ENCODE results near the gene MALAT1. TPM values are rescaled to one million over a fixed set of nuclear protein-coding genes. Genes with fewer than 3 reads are reported as not detected.

The MALAT1 gene
- total RNA-seq, 4 donors from 2014 or later = 1,739 to 13,677 (median 9,435) TPM

- Histone ChIP-seq H3K36me3 (peaks cover 0 to 11% (median 11%) of the 10 kb centered on the region in 3 donors), H3K27me3 (no peaks in the 10 kb centered on the region), H3K4me3 (peak overlapping the region in 3 of 4 donors; percentile 32 to 81 (median 71)), H3K4me1 (peaks cover 50 to 57% (median 54%) of the 10 kb centered on the region in 3 donors), H3K9me3 (no peaks in the 10 kb centered on the region), H3K27ac (peak overlapping the region; percentile 95 to 100 (median 98))
- DNase-seq = no peak
- intact Hi-C loops (cut with DNase I) = loop anchor here (2.0 kb wide), 1 partner anchor 18 kb away; no protein-coding TSS in a partner anchor
- peak in 1 of 4 donors; percentile 16 for TF ChIP-seq POLR2A (IDR thresholded peaks at IDR 0.05)
- TF ChIP-seq, protein P1, sequence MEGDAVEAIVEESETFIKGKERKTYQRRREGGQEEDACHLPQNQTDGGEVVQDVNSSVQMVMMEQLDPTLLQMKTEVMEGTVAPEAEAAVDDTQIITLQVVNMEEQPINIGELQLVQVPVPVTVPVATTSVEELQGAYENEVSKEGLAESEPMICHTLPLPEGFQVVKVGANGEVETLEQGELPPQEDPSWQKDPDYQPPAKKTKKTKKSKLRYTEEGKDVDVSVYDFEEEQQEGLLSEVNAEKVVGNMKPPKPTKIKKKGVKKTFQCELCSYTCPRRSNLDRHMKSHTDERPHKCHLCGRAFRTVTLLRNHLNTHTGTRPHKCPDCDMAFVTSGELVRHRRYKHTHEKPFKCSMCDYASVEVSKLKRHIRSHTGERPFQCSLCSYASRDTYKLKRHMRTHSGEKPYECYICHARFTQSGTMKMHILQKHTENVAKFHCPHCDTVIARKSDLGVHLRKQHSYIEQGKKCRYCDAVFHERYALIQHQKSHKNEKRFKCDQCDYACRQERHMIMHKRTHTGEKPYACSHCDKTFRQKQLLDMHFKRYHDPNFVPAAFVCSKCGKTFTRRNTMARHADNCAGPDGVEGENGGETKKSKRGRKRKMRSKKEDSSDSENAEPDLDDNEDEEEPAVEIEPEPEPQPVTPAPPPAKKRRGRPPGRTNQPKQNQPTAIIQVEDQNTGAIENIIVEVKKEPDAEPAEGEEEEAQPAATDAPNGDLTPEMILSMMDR (IDR thresholded peaks at IDR 0.05) = no peak
- WGBS, 2 donors = 15 to 16% methylated on average over 15 of the region's 15 CpGs
Observed at GRCh38 chr11:65496304-65497140, 2.3 kb upstream of the MALAT1 start.

- 0% methylated on average over 18 to 44 of the region's 61 CpGs for WGBS, 2 donors
- Histone ChIP-seq H3K9me3 (no peaks in the 10 kb centered on the region), H3K36me3 (peaks cover 0 to 20% (median 12%) of the 10 kb centered on the region in 3 donors), H3K4me1 (peaks cover 41 to 48% (median 45%) of the 10 kb centered on the region in 3 donors), H3K27ac (peak overlapping the region; percentile 95 to 100 (median 98)), H3K27me3 (no peaks in the 10 kb centered on the region), H3K4me3 (peak overlapping the region; percentile 47 to 96 (median 76))
- TF ChIP-seq, protein P1 (IDR thresholded peaks at IDR 0.05) = peak in 2 of 6 experiments; percentile 18 to 34
- TF ChIP-seq POLR2A (IDR thresholded peaks at IDR 0.05) = peak in 3 of 4 donors; percentile 63 to 91 (median 89)
- intact Hi-C loops (cut with DNase I) = loop anchor here (2.0 kb wide), 2 partner anchors 19 to 75 kb away; partner anchors contain the start of gene NEAT1
- peak; percentile 92 for DNase-seq
Observed at GRCh38 chr11:65497141-65498041, 1.5 kb upstream of the MALAT1 start.

DNA sequence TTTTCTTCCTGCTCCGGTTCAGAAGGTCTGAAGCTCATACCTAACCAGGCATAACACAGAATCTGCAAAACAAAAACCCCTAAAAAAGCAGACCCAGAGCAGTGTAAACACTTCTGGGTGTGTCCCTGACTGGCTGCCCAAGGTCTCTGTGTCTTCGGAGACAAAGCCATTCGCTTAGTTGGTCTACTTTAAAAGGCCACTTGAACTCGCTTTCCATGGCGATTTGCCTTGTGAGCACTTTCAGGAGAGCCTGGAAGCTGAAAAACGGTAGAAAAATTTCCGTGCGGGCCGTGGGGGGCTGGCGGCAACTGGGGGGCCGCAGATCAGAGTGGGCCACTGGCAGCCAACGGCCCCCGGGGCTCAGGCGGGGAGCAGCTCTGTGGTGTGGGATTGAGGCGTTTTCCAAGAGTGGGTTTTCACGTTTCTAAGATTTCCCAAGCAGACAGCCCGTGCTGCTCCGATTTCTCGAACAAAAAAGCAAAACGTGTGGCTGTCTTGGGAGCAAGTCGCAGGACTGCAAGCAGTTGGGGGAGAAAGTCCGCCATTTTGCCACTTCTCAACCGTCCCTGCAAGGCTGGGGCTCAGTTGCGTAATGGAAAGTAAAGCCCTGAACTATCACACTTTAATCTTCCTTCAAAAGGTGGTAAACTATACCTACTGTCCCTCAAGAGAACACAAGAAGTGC is 661 bp upstream of the MALAT1 start:
- peak overlapping the region; percentile 47 to 96 (median 76) for H3K4me3 ChIP-seq
- peaks cover 34 to 44% (median 37%) of the 10 kb centered on the region in 3 donors for H3K4me1 ChIP-seq
- intact Hi-C loops (cut with DNase I) = loop anchor here (2.0 kb wide), 1 partner anchor 75 kb away; the partner anchor contains the start of gene NEAT1
- DNase-seq = no peak
- no peaks in the 10 kb centered on the region for H3K9me3 ChIP-seq
- TF ChIP-seq, protein P1 (IDR thresholded peaks at IDR 0.05) = no peak
- TF ChIP-seq POLR2A (IDR thresholded peaks at IDR 0.05) = no peak
- no peaks in the 10 kb centered on the region for H3K27me3 ChIP-seq
- 1 to 2% methylated on average over 5 to 19 of the region's 24 CpGs for WGBS, 2 donors
- H3K27ac ChIP-seq = peak overlapping the region; percentile 95 to 100 (median 98)
- peaks cover 5 to 28% (median 17%) of the 10 kb centered on the region in 3 donors for H3K36me3 ChIP-seq

- peak overlapping the region; percentile 47 to 96 (median 76) for H3K4me3 ChIP-seq
- no peaks in the 10 kb centered on the region for H3K27me3 ChIP-seq
- WGBS, 2 donors = 0 to 2% methylated on average over 6 of the region's 6 CpGs
- peaks cover 30 to 44% (median 33%) of the 10 kb centered on the region in 3 donors for H3K4me1 ChIP-seq
- DNase-seq = no peak
- peaks cover 6 to 33% (median 21%) of the 10 kb centered on the region in 3 donors for H3K36me3 ChIP-seq
- TF ChIP-seq, protein P1 (IDR thresholded peaks at IDR 0.05) = no peak
- TF ChIP-seq POLR2A (IDR thresholded peaks at IDR 0.05) = no peak
- peak overlapping the region; percentile 95 to 100 (median 98) for H3K27ac ChIP-seq
- H3K9me3 ChIP-seq = no peaks in the 10 kb centered on the region
- intact Hi-C loops (cut with DNase I) = loop anchor here (2.0 kb wide), 1 partner anchor 76 kb away; the partner anchor contains the start of gene NEAT1
Observed at GRCh38 chr11:65498727-65498976, 193 bp upstream of the MALAT1 start.

All from esophagus squamous epithelium (tissue), 5 donors.